Neuron (in vitro differentiated cells): ENCODE data around the gene CDIP1.

Source experiments
- H2AFZ ChIP-seq: one replicate; pipeline ENCODE4 v1.6.1; 2013; ENCODE audit warnings: low read depth, mild to moderate bottlenecking, inconsistent platforms, low read length, moderate library complexity
- H3K27me3 ChIP-seq: one replicate; pipeline ENCODE4 v1.6.1; 2013; ENCODE audit warnings: low read length; ENCODE audit not compliant: insufficient read depth
- H3K36me3 ChIP-seq: one replicate; pipeline ENCODE4 v1.6.1; 2013; ENCODE audit warnings: low read length; ENCODE audit not compliant: insufficient read depth
- H3K4me1 ChIP-seq: one replicate; pipeline ENCODE4 v1.6.1; 2013; ENCODE audit warnings: low read length; ENCODE audit not compliant: insufficient read depth
- H3K4me3 ChIP-seq: 2 replicates; pipeline ENCODE4 v1.5.1; 2013; ENCODE audit warnings: mild to moderate bottlenecking, low read length, moderate library complexity
- H3K9me3 ChIP-seq: one replicate; pipeline ENCODE4 v1.6.1; 2013; ENCODE audit warnings: low read length

Gene CDIP1

DNA sequence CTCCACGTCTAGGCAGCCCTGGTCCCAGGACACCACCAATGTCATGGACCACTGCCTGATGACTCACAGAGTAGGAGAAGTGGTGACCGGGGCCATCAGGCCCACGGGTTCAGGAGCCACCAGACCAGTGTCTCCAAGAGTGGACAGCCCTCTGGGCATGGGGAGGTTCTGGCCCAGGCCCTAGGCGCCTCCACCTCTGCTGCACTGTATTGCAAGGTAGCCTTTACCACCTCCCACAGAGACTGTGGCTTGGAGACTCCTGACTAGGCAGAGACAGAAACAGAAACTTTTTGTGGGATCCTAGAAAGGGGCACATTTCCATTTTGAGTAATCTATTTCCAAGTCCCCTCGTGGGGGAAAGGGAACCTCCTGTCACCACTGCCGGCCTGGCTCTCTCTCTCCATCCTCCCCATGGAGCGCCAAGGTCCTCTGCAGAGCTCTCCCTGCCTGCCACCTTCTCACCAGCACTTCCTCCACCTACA lies 2.9 kb downstream of the CDIP1 start:
- Histone ChIP-seq H3K27me3 (no peaks in the 10 kb centered on the region), H3K4me3 (no peak overlapping the region), H2AFZ (no peak overlapping the region), H3K9me3 (peaks cover 23% of the 10 kb centered on the region), H3K36me3 (peaks cover 26% of the 10 kb centered on the region), H3K4me1 (peaks cover 8% of the 10 kb centered on the region)

DNA sequence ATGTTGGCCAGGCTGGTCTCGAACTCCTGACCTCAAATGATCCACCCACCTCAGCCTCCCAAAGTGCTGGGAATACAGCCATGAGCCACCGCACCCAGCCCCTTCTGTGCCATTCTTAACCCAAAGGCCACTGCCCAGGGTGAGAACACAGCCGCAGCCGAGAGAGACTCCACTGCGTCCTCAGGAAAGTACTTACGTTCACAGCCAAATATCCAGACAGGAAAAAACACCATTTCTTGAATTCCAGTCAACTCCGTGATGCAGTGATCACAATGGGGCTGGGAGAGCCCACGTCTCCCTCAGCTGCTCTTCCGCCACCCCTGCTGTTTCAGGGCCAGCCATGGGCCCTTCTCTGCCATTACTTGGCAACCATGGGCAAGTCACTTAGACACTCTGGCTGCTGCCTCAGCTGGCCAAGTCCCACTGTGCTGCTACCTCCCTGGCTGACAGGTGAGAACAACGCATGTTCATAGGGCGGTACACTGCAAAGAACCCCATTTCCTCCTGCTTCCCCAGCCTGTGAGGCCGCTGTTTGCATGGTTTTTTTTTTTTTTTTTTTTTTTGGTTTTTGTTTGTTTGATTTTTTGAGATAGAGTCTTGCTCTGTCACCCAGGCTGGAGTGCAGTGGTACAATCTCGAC lies 4.3 kb downstream of the CDIP1 start:
- H3K4me1 ChIP-seq, result peaks cover 8% of the 10 kb centered on the region
- peaks cover 26% of the 10 kb centered on the region for H3K36me3 ChIP-seq
- H3K9me3 ChIP-seq, result peaks cover 19% of the 10 kb centered on the region
- H3K27me3 ChIP-seq, result no peaks in the 10 kb centered on the region
- H3K4me3 ChIP-seq, result no peak overlapping the region
- H2AFZ ChIP-seq, result no peak overlapping the region

DNA sequence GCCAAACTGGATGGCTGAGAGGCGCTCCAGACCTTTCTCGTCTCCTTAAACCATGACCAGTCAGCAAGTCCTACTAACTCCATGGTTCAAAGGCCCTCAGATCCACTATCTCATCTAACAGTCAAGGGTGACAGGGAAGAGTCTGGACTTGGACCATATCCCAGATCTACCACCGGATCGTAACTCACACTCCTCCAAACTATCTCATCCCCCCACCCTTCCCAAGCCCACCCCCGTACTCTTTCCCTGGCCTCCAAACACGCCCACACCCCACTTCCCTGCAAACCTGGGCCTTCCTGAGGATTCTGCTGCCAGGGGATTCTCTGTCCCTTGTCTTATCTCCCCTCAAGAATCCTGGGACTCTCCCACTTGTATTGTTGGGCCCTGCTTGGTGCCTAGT lies 5.1 kb downstream of the CDIP1 start:
- Histone ChIP-seq H3K4me3 (no peak overlapping the region), H3K27me3 (no peaks in the 10 kb centered on the region), H2AFZ (no peak overlapping the region), H3K4me1 (peaks cover 8% of the 10 kb centered on the region), H3K9me3 (peaks cover 19% of the 10 kb centered on the region), H3K36me3 (peaks cover 26% of the 10 kb centered on the region)

- Histone ChIP-seq H3K4me1 (peaks cover 5% of the 10 kb centered on the region), H3K27me3 (no peaks in the 10 kb centered on the region), H2AFZ (no peak overlapping the region), H3K36me3 (peaks cover 26% of the 10 kb centered on the region), H3K9me3 (peaks cover 19% of the 10 kb centered on the region), H3K4me3 (no peak overlapping the region)
Observed at GRCh38 chr16:4532238-4532637, 6.3 kb downstream of the CDIP1 start.

DNA sequence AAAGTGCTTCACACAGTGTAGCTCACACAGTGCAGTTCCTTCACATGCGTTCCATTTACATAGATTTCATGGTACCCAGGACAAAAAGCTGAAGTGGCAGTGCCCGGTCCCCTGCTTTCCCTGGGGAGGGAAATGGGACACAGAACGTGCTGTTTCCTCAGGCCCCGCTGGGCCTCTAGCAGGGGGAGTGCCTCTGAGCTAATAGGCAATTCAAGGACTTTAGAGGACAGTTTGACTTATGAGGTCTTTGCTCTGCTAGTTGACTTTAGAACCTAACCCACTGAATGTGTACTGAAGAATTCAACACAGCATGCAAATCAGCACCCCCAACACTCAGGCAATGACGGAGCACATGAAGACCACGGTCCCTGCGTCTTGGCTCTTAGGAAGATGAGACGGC lies 6.8 kb downstream of the CDIP1 start:
- Histone ChIP-seq H2AFZ (no peak overlapping the region), H3K4me3 (no peak overlapping the region), H3K27me3 (no peaks in the 10 kb centered on the region), H3K9me3 (peaks cover 19% of the 10 kb centered on the region), H3K4me1 (peaks cover under 1% of the 10 kb centered on the region), H3K36me3 (peaks cover 26% of the 10 kb centered on the region)

GRCh38 chr16:4529085-4530060 lies 9.2 kb downstream of the CDIP1 start:
- H2AFZ ChIP-seq, result no peak overlapping the region
- no peak overlapping the region for H3K4me3 ChIP-seq
- H3K27me3 ChIP-seq, result no peaks in the 10 kb centered on the region
- peaks cover 22% of the 10 kb centered on the region for H3K36me3 ChIP-seq
- peaks cover 13% of the 10 kb centered on the region for H3K9me3 ChIP-seq
- H3K4me1 ChIP-seq, result no peaks in the 10 kb centered on the region

DNA sequence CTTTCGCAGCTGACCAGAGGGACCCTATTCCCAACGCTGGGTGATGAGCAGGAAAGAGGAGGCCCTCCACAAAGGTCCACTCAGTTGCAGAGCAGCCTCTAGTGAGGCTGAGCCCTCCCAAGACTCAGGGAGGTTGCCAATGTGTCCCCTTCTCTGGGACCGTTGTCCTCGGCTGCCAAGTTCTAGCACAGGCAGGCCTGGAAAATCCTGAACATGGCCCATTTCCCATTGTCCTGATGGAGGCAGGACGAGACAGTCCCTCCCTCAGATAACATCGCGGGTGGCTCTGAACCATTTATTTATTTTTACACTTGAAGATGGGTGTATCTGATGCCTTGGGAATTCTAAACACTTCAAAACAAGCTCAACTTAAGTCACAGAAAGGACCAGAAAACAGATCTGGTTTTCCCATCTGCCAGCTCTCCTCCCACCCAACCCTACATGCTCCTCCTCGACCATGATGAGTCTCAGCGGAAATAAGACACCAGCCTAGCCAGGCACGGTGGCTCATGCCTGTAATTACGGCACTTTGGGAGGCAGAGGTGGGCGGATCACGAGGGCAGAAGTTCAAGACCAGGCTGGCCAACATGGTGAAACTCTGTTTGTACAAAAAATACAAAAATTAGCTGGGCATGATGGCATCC lies 12.8 kb downstream of the CDIP1 start:
- Histone ChIP-seq H3K27me3 (no peaks in the 10 kb centered on the region), H2AFZ (no peak overlapping the region), H3K4me1 (no peaks in the 10 kb centered on the region), H3K4me3 (no peak overlapping the region), H3K36me3 (no peaks in the 10 kb centered on the region), H3K9me3 (no peaks in the 10 kb centered on the region)

DNA sequence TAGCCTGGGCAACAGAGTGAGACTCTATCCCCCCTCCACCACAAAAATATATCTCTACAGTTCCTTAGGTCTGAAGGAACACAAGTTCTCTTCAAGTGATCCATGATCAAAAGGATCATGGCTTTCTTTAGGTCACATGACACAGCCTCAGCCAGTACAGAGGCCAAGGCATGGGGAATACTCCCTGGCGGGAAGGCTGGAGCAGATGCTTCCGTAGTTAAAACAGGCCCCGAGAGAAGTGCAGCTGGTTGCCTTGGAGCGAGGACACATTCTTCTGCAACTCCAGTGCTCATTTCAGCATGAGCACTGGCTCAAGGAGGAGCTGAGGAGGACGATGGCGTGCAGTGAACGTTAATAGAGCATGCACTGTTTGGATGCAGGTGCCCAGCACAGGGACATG lies 13.5 kb downstream of the CDIP1 start:
- Histone ChIP-seq H3K27me3 (no peaks in the 10 kb centered on the region), H3K4me3 (no peak overlapping the region), H3K9me3 (no peaks in the 10 kb centered on the region), H3K4me1 (no peaks in the 10 kb centered on the region), H2AFZ (no peak overlapping the region), H3K36me3 (no peaks in the 10 kb centered on the region)

- H3K4me1 ChIP-seq, result no peaks in the 10 kb centered on the region
- H3K27me3 ChIP-seq, result no peaks in the 10 kb centered on the region
- H3K4me3 ChIP-seq, result no peak overlapping the region
- H2AFZ ChIP-seq, result no peak overlapping the region
- no peaks in the 10 kb centered on the region for H3K9me3 ChIP-seq
- H3K36me3 ChIP-seq, result no peaks in the 10 kb centered on the region
Observed at GRCh38 chr16:4524571-4524970, 14.0 kb downstream of the CDIP1 start.

DNA sequence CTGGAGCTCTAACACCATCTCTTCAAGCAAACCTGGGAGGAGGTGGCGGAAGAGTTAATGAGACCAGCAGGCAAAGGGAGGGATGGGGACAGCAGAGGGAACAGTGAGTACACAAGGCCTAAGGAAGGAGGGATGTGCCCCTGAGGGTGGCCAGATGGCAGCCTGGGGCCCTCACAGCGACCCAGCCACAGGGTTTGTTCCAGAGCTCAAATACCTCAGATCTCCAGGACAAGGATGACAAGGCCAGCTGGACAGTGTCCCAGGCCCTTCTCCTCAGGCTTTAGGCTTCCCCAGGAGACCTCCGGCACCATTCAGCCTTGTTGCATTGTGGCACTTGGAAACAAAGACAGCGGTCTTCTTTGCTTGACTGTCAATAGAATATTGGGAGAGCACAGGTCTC lies 14.9 kb downstream of the CDIP1 start:
- Histone ChIP-seq H3K27me3 (no peaks in the 10 kb centered on the region), H3K36me3 (no peaks in the 10 kb centered on the region), H3K9me3 (no peaks in the 10 kb centered on the region), H3K4me1 (no peaks in the 10 kb centered on the region), H3K4me3 (no peak overlapping the region), H2AFZ (no peak overlapping the region)

DNA sequence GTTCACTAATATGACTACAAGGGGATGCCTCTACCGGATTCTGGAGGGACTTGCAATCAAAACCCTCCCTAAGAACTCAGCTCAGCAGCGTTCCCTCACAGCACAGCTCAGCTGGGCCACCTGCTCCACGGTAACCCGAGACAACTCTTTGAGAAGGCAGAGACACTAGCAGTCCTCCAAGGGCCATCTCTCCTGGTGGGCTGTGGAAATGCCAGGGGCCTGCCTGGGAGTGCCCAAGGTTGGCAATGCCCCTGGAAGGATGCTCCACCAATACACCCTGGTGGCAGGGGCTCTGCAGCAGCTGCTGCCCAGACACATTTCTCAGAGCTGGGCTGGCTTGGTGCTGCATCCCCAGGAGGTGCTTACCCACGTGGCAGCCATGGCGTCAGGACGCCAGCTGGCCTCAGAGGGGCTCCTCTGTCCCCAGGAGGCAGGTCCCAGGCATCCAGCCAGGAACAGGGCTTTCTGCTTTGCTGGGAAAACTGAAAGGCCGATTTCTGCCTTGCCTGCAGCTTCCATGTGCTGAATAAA lies 16.5 kb downstream of the CDIP1 start:
- no peak overlapping the region for H3K4me3 ChIP-seq
- H3K9me3 ChIP-seq, result no peaks in the 10 kb centered on the region
- H2AFZ ChIP-seq, result no peak overlapping the region
- H3K27me3 ChIP-seq, result no peaks in the 10 kb centered on the region
- H3K36me3 ChIP-seq, result no peaks in the 10 kb centered on the region
- no peaks in the 10 kb centered on the region for H3K4me1 ChIP-seq

DNA sequence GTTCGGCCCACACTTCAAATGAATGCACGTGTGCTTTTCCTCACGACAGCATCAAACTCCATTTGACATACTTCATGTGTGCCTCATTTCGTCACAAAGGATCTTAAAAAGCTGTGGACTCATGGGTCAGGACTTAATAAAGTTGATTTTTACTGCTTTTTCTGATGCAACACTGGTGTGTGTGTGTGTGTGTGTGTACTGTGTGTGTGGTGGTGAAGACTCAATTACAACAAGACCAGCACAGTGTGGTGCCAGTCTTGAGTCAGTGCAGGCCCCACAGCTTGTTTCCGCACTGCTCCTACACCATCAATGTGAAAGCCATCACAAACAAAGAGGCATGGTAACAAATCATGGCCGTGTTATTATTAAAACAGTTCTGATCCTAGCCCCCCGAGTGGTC lies 17.7 kb downstream of the CDIP1 start:
- no peaks in the 10 kb centered on the region for H3K4me1 ChIP-seq
- no peaks in the 10 kb centered on the region for H3K36me3 ChIP-seq
- no peaks in the 10 kb centered on the region for H3K27me3 ChIP-seq
- no peak overlapping the region for H3K4me3 ChIP-seq
- no peaks in the 10 kb centered on the region for H3K9me3 ChIP-seq
- no peak overlapping the region for H2AFZ ChIP-seq
